Cardiac septum (tissue), 1 donor: Measurements from ENCODE around the gene BTBD19. TPM values are rescaled to one million over a fixed set of nuclear protein-coding genes. Genes with fewer than 3 reads are reported as not detected.
"Not testable (repeated sequence)": the region's sequence is repeated elsewhere in the genome, so short reads cannot be mapped to it uniquely, and the experiment has no call there.

Source experiments
- DNase-seq: peaks from one replicate; pipeline ENCODE4 v3.0.0-alpha.2; 2020; ENCODE audit warnings: low spot score
- intact Hi-C: fragments of 100-400 bp; cut with DNase I; formaldehyde crosslinking; loops from one replicate; pipeline ENCODE4 v1.14.0; 2022
- total RNA-seq: library from RNA; stranded (reverse); fragmentation: NEBNext Ultra II Directional; extraction: Animal tissue kit (Norgen Biotek cat#: 25700); gene quantifications from one replicate; pipeline ENCODE4 v1.2.1, GENCODE V29; 2021
- donor health status: DM: no; HTN: no; CAD: no.

BTBD19 gene
- total RNA-seq, 1 donor from 2014 or later, result 4.4 TPM

- peak; percentile 90 for DNase-seq
- intact Hi-C loops, result no loop called here
These were observed 22.0 kb upstream of the BTBD19 start for GRCh38 chr1:44786138-44786840.

DNA sequence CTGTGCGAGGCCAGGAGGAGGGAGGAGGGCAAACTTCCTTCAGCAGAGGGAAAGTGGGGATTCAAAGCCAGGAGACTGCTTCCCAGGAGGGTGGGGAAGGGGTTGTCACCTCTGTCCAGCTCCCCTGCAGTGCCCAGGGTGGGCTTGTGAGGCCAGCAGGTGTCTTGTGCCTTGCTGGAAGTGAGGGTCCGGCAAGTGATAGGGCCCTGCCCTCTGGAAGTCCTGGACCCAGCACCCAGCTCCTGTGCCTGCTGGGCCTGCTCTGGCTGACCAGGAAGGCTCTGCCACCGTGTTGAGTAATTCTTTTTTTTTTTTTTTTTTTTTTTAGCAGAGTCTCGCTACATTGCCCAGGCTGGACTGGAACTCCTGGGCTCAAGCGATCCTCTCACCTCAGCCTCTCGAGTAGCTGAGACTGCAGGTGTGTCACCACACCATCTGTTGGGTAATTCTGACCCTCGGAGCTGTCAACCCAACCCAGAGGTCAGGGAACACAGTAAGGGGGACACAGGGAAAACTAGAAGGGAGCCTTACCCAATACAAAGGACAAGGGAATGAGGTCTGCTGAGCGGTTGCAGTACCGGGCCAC is 21.4 kb upstream of the BTBD19 start:
- intact Hi-C loops, result no loop called here
- no peak for DNase-seq

DNA sequence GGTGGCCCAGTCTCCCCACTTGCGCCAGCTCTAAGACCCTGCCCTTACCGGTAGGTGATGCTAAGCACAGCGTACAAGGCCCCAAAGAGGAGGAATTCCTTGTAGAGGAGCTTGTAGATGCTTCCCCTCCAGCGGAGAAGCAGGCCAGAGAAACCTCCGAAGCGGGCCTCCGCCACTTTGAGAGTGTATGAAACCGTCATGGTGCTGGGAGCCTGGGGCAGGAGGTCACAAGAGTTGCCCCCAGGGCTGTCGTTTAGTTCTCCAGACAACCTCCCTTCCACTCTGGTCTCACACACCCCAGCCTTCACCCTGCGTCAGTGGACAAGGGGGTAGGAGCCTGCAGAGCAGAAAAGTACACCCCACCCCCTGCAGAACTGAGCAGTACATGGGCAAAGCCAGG is 20.8 kb upstream of the BTBD19 start:
- no peak for DNase-seq

GRCh38 chr1:44788120-44788860 is 20.0 kb upstream of the BTBD19 start, which contains the start of gene BEST4:
TSS of gene BEST4 (minus strand) at chr1:44788170. CDS start at chr1:44787705, 465 bp downstream.
- intact Hi-C loops, result no loop called here
- DNase-seq, result no peak

More for the DNA sequence above, 20.8 kb upstream of the BTBD19 start:
- intact Hi-C loops, result no loop called here

- intact Hi-C loops, result no loop called here
- no peak for DNase-seq
These were observed 17.1 kb upstream of the BTBD19 start for GRCh38 chr1:44790968-44791801.

DNA sequence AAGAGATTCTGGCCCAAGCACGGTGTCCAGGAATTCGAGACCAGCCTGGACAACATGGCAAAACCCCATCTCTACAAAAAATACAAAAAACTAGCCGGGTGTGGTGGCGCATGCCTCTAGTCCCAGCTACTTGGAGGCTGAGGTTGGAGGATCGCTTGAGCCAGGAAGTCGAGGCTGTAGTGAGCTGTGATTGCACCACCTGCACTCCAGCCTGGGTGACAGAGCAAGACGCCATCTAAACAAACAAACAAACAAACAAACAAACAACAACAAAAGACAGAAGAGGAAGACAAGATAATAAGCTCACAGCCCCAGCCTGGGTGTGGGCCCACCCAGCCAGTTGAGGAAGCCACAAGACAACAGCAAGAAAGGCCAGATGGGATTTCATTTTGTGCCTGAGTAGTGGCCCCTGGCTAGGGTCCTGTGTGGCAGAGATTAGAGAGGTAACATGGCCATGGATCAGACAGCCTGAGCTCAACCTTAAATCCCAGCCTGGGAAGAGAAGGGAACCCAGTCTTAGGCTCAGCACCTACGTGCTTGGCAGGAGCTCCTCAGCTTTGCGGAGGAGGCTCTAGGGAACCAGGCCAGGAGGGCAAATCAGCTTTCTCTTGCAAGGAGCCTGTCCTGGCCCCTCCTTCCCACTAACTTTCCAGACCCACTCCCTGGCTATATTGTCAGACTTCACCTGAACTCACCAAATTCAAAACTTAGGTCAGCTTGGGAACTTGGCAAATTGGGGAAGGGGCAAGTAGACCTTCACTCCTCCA is 15.4 kb upstream of the BTBD19 start:
- intact Hi-C loops, result no loop called here

GRCh38 chr1:44797886-44798285 is 10.4 kb upstream of the BTBD19 start:
- intact Hi-C loops, result loop anchor here (2.0 kb wide), 1 partner anchor 37 kb away; no protein-coding TSS in a partner anchor

More for the DNA sequence above, 15.4 kb upstream of the BTBD19 start:
- no peak for DNase-seq

GRCh38 chr1:44798481-44799365 is 9.6 kb upstream of the BTBD19 start:
- DNase-seq, result no peak
- intact Hi-C loops, result loop anchor here (2.0 kb wide), 1 partner anchor 36 kb away; no protein-coding TSS in a partner anchor

More at GRCh38 chr1:44797886-44798285, 10.4 kb upstream of the BTBD19 start:
- DNase-seq, result not testable (repeated sequence)

DNA sequence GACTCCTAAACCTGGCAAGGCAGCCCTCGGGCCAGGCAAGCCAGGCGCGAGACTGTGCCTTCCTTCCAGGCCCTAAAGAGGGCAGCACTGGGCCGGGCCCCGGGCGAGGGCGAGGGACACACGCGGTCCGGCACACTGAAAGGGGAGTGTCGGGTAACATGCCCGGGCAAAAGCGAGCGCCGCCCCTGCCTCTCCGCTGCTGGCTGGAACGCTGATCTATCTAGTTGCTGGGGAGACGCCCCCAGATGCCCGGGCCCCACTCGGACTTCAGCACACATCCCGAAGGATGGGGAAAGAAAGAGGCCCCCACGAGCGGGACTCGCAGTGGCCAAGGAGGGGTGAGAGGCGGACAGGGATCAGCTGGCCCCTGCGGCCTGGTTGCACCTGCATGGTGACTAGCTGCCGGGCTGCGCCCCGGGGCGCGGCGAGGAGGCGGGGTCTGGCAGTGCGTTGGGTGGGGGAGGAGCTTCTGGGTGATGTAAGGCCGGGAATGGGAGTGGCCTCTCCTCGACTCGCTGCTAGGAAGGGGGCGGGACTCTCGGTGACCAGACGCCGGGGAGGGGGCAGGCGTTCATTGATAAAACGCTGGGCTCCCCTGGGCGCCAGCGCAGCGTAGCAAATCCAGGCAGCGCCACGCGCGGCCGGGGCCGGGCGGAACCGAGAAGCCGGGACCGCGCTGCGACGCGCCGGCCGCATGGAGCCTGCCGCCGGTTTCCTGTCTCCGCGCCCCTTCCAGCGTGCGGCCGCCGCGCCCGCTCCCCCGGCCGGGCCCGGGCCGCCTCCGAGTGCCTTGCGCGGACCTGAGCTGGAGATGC is 8.3 kb upstream of the BTBD19 start, which contains the start of gene PLK3:
Gene PLK3, plus strand, starts transcription at position 608 of the 815 bp plus-strand sequence. Its CDS starts 87 bp downstream, at position 695.
- peak; percentile 100 for DNase-seq
- intact Hi-C loops, result loop anchor here (2.0 to 10.0 kb wide), 4 partner anchors 19 to 505 kb away; partner anchors contain the start of genes HECTD3 and UROD

DNA sequence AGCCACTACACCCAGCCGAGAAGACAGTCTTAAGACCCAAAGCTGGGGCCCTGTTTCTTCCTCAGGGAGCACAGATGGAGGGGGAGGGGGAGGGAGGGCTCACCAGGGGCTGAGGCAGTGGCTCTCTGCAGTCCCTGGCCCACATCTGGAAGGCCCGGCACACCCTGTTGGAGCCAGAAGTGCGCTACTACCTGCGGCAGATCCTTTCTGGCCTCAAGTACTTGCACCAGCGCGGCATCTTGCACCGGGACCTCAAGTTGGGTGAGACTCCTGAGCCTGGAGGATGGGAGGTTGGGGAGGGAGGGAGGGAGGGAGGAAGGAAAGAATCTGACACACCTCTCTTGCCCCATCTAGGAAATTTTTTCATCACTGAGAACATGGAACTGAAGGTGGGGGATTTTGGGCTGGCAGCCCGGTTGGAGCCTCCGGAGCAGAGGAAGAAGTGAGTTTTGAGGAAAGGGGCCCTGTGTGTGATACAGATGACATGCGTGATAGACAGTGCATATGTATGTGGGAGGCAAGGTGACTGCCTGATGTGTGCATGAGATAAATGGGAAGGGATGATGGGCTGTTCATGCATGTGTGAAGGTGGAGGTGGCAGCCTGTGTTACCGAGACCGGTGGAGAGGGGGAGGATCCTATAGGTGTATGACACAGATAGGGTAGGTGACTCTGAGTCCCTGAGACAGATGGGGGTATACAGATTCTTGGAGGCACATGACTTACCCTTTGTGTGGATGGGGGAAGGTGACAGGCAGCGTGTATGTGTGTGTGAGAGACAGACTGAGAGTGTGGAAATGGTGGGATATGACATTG is 6.6 kb upstream of the BTBD19 start:
- intact Hi-C loops, result loop anchor here (2.0 to 10.0 kb wide), 3 partner anchors 17 to 503 kb away; partner anchors contain the start of genes HECTD3 and UROD
- no peak for DNase-seq

DNA sequence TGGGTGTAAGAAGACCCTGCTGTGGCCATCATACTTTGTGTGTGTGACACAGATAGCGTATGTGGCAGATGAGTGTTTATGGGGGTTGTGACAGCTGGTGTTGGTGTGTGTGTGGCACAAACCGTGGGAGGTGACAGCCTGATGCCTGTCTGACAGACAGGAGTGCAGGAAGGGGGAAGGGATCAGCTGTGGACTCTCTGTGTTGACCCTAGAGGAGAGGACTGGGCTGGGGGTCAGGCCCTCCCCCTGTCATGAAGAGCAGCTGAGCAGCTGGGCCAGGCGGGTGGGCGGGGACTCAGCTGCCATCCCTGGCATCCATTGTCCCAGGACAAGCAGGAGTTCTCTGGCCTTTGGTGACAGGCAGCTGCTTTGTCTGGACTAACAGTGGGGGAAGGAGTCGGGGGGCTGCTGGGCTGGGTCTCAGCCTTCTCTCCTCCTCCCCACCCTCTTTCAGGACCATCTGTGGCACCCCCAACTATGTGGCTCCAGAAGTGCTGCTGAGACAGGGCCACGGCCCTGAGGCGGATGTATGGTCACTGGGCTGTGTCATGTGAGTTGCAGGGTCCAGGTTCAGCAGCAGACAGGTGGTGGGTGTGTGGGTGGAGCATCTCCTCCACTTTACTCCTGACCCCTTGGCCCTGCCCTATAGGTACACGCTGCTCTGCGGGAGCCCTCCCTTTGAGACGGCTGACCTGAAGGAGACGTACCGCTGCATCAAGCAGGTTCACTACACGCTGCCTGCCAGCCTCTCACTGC is 5.8 kb upstream of the BTBD19 start:
- intact Hi-C loops, result loop anchor here (5.0 to 10.0 kb wide), 2 partner anchors 210 to 502 kb away; partner anchors contain the start of genes HECTD3 and UROD
- DNase-seq, result no peak

DNA sequence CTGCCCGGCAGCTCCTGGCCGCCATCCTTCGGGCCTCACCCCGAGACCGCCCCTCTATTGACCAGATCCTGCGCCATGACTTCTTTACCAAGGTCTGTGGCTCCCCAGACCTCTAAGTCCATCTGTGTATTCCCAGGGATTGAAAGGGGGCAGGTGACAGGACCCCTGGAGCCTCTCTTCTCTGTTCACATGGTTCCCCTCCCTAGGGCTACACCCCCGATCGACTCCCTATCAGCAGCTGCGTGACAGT is 5.3 kb upstream of the BTBD19 start:
- intact Hi-C loops, result loop anchor here (5.0 to 10.0 kb wide), 2 partner anchors 209 to 502 kb away; partner anchors contain the start of genes HECTD3 and UROD
- DNase-seq, result no peak

- intact Hi-C loops, result loop anchor here (5.0 to 10.0 kb wide), 2 partner anchors 209 to 501 kb away; partner anchors contain the start of genes HECTD3 and UROD
- DNase-seq, result no peak
These were observed 4.8 kb upstream of the BTBD19 start for GRCh38 chr1:44803312-44804095.

DNA sequence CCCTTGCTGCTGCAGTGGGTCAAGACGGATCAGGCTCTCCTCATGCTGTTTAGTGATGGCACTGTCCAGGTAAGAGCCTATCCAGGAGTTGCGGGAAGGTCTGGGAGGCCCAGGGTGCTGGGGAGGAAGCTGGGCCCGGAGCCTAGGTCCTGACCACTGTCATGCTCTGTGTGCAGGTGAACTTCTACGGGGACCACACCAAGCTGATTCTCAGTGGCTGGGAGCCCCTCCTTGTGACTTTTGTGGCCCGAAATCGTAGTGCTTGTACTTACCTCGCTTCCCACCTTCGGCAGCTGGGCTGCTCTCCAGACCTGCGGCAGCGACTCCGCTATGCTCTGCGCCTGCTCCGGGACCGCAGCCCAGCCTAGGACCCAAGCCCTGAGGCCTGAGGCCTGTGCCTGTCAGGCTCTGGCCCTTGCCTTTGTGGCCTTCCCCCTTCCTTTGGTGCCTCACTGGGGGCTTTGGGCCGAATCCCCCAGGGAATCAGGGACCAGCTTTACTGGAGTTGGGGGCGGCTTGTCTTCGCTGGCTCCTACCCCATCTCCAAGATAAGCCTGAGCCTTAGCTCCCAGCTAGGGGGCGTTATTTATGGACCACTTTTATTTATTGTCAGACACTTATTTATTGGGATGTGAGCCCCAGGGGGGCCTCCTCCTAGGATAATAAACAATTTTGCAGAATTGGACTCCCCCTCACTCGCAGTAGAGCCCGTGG is 2.9 kb upstream of the BTBD19 start:
- DNase-seq, result no peak
- intact Hi-C loops, result loop anchor here (10.0 kb wide), 1 partner anchor 499 kb away; no protein-coding TSS in a partner anchor
